Measurements from ENCODE around the gene PRR30.

- no peak for TF ChIP-seq CTCF (IDR thresholded peaks at IDR 0.05)
- TF ChIP-seq POLR2A (IDR thresholded peaks at IDR 0.05), result no peak
Measured at GRCh38 chr2:27184115-27184514, 44.9 kb upstream of the PRR30 start.

Measured in right lobe of liver (tissue), 4 donors.